Adrenal gland (tissue), 5 donors: ENCODE data around the gene BAG5.
A peak's percentile ranks its signal among the peaks of the same experiment; 100 is the strongest.

ENCODE experiments used
- POLR2A ChIP-seq, 2 donors: fragments of 450-650 bp; IDR thresholded peaks; one replicate each; pipeline ENCODE4 v1.6.1; 2017; ENCODE audit warnings: antibody characterized with exemption in 2 of 2, mild to moderate bottlenecking in 2 of 2, moderate library complexity in 1 of 2
- TF ChIP-seq, protein P1 (sequence below), 6 experiments: fragments of 450-650 bp in 4 of 6; fragments of 200-600 bp in 2 of 6; sonication (generic) in 1 of 6; IDR thresholded peaks; 1 replicate in 5 of 6; 2 replicates in 1 of 6; pipeline versions ENCODE4 v1.5.1 to v1.8.0; 2016 to 2021; ENCODE audit warnings: antibody characterized with exemption in 6 of 6, mild to moderate bottlenecking in 2 of 6, moderate library complexity in 1 of 6
- donor health status: DM: no; HTN: no; CAD: no.

DNA sequence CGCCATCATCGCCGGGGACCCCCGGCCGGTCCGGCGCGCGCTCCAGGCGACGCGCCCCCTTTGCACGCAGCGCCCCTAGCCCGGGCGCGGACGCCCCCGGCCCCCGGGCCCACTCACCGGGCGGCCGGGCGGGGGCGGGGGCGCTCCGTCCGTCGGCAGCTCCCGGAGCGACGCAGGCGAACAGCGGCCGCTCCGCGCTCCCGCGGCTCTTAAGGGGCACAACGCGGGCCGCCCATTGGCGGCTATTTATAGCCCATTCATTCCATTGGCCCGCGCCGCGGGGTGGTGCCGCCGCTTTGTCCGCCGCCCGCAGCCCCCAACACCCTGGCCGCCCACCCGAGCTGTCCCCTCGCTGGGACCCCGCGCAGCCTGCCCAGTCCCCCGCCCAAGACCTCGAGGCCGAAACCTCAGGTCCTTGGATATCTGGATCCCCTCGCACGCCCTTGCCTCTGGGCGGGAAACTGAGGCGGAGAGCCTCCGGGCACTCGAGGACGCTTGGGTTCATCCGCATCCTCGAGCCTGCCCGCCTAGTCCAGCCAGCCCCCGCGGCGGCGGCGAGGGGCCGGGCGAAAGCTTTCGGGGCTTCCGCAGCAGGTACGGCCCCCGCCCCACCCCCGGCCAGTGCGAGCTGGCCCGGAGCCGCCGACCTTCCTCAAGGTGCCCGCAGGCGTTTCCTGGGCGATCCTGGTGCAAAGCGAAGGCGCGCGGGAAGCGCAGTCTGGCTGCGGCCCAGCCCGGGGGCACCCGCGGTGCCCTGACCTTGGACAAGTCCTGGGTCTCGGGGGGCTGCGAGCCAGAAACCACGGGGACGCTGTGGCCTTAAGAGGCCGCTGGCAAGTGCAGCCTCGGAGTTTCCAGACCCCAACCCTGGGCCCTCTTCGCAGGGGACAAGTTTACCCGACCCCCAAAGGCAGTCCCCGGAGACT, 39.5 kb downstream of the BAG5 start, which contains the start of gene CKB:
- peak; percentile 83 for TF ChIP-seq POLR2A (IDR thresholded peaks at IDR 0.05)
- TF ChIP-seq, protein P1, sequence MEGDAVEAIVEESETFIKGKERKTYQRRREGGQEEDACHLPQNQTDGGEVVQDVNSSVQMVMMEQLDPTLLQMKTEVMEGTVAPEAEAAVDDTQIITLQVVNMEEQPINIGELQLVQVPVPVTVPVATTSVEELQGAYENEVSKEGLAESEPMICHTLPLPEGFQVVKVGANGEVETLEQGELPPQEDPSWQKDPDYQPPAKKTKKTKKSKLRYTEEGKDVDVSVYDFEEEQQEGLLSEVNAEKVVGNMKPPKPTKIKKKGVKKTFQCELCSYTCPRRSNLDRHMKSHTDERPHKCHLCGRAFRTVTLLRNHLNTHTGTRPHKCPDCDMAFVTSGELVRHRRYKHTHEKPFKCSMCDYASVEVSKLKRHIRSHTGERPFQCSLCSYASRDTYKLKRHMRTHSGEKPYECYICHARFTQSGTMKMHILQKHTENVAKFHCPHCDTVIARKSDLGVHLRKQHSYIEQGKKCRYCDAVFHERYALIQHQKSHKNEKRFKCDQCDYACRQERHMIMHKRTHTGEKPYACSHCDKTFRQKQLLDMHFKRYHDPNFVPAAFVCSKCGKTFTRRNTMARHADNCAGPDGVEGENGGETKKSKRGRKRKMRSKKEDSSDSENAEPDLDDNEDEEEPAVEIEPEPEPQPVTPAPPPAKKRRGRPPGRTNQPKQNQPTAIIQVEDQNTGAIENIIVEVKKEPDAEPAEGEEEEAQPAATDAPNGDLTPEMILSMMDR (IDR thresholded peaks at IDR 0.05) = no peak
